GM15510 (cell line): ENCODE results near the gene MTMR12.
A peak's percentile ranks its signal among the peaks of the same experiment; 100 is the strongest.

Source experiments
- POLR2A ChIP-seq: IDR thresholded peaks from 3 replicates; pipeline ENCODE4 v1.6.1; 2011; ENCODE audit warnings: borderline replicate concordance; ENCODE audit not compliant: insufficient read length; ENCODE audit errors: extremely low read depth

MTMR12 gene

GRCh38 chr5:32312595-32313332 is at the start of gene MTMR12:
TSS of gene MTMR12 (minus strand) at chr5:32312939. CDS start at chr5:32312838, 101 bp downstream.
- peak; percentile 91 for TF ChIP-seq POLR2A

- no peak for TF ChIP-seq POLR2A
Observed at GRCh38 chr5:32362527-32362926, 49.8 kb upstream of the MTMR12 start.

GRCh38 chr5:32360906-32361305 is 48.2 kb upstream of the MTMR12 start:
- no peak for TF ChIP-seq POLR2A

- no peak for TF ChIP-seq POLR2A
Observed at GRCh38 chr5:32358611-32359010, 45.9 kb upstream of the MTMR12 start.

GRCh38 chr5:32357658-32358057 is 44.9 kb upstream of the MTMR12 start:
- TF ChIP-seq POLR2A: no peak

GRCh38 chr5:32355686-32356085 is 42.9 kb upstream of the MTMR12 start:
- TF ChIP-seq POLR2A: no peak

GRCh38 chr5:32353420-32353819 is 40.7 kb upstream of the MTMR12 start:
- TF ChIP-seq POLR2A: no peak

- TF ChIP-seq POLR2A: no peak
Observed at GRCh38 chr5:32352685-32353084, 39.9 kb upstream of the MTMR12 start.

- no peak for TF ChIP-seq POLR2A
Observed at GRCh38 chr5:32346869-32347268, 34.1 kb upstream of the MTMR12 start.

GRCh38 chr5:32343058-32343672 is 30.4 kb upstream of the MTMR12 start:
- no peak for TF ChIP-seq POLR2A

- no peak for TF ChIP-seq POLR2A
Observed at GRCh38 chr5:32342656-32343055, 29.9 kb upstream of the MTMR12 start.

- no peak for TF ChIP-seq POLR2A
Observed at GRCh38 chr5:32339878-32340277, 27.1 kb upstream of the MTMR12 start.

- no peak for TF ChIP-seq POLR2A
Observed at GRCh38 chr5:32339198-32339597, 26.5 kb upstream of the MTMR12 start.

GRCh38 chr5:32332966-32333365 is 20.2 kb upstream of the MTMR12 start:
- TF ChIP-seq POLR2A: no peak

- no peak for TF ChIP-seq POLR2A
Observed at GRCh38 chr5:32332361-32332760, 19.6 kb upstream of the MTMR12 start.

GRCh38 chr5:32331935-32332274 is 19.2 kb upstream of the MTMR12 start:
- no peak for TF ChIP-seq POLR2A
